Activated T-cell treated with anti-CD3 and anti-CD28 coated beads for 48 hours (primary cell): Measurements from ENCODE around the gene HIVEP2.
A peak's percentile ranks its signal among the peaks of the same experiment; 100 is the strongest.

ENCODE experiments used
- DNase-seq: peaks from one replicate; pipeline ENCODE4 v3.0.0-alpha.2; 2020; ENCODE audit warnings: low read depth

Gene HIVEP2

GRCh38 chr6:142914937-142915697 lies 29.9 kb downstream of the HIVEP2 start:
- DNase-seq: no peak

- DNase-seq: no peak
These were observed 30.6 kb downstream of the HIVEP2 start for GRCh38 chr6:142914369-142914768.

- peak; percentile 56 for DNase-seq
These were observed 31.4 kb downstream of the HIVEP2 start for GRCh38 chr6:142913511-142914047.

GRCh38 chr6:142913036-142913510 lies 31.9 kb downstream of the HIVEP2 start:
- DNase-seq: no peak

GRCh38 chr6:142912125-142912524 lies 32.9 kb downstream of the HIVEP2 start:
- no peak for DNase-seq

- no peak for DNase-seq
These were observed 33.5 kb downstream of the HIVEP2 start for GRCh38 chr6:142911430-142911829.

GRCh38 chr6:142909686-142910085 lies 35.3 kb downstream of the HIVEP2 start:
- DNase-seq: no peak

- DNase-seq: no peak
These were observed 36.7 kb downstream of the HIVEP2 start for GRCh38 chr6:142908235-142908634.

GRCh38 chr6:142907544-142907943 lies 37.4 kb downstream of the HIVEP2 start:
- DNase-seq: no peak

GRCh38 chr6:142906945-142907470 lies 38.0 kb downstream of the HIVEP2 start:
- DNase-seq: no peak

- DNase-seq: no peak
These were observed 41.2 kb downstream of the HIVEP2 start for GRCh38 chr6:142903812-142904211.

- peak; percentile 62 for DNase-seq
These were observed 42.3 kb downstream of the HIVEP2 start for GRCh38 chr6:142902636-142903053.

- DNase-seq: no peak
These were observed 43.4 kb downstream of the HIVEP2 start for GRCh38 chr6:142901611-142902010.

- DNase-seq: no peak
These were observed 44.6 kb downstream of the HIVEP2 start for GRCh38 chr6:142900227-142900971.

- DNase-seq: no peak
These were observed 45.8 kb downstream of the HIVEP2 start for GRCh38 chr6:142898927-142899895.

- DNase-seq: no peak
These were observed 47.3 kb downstream of the HIVEP2 start for GRCh38 chr6:142897659-142898058.

- no peak for DNase-seq
These were observed 48.2 kb downstream of the HIVEP2 start for GRCh38 chr6:142896732-142897131.

GRCh38 chr6:142893088-142893487 lies 51.9 kb downstream of the HIVEP2 start:
- DNase-seq: no peak

GRCh38 chr6:142892254-142893021 lies 52.5 kb downstream of the HIVEP2 start:
- no peak for DNase-seq

- DNase-seq: no peak
These were observed 53.5 kb downstream of the HIVEP2 start for GRCh38 chr6:142891454-142891853.

GRCh38 chr6:142888456-142888855 lies 56.5 kb downstream of the HIVEP2 start:
- no peak for DNase-seq
